ENCODE measurements around the gene SLC8A1.

SLC8A1 gene

GRCh38 chr2:40352703-40353099 lies 99.2 kb downstream of the SLC8A1 start:
- no peak for DNase-seq

- no peak for DNase-seq
Measured at GRCh38 chr2:40352041-40352702, 99.7 kb downstream of the SLC8A1 start.

GRCh38 chr2:40348665-40349064 lies 103.2 kb downstream of the SLC8A1 start:
- DNase-seq: no peak

- no peak for DNase-seq
Measured at GRCh38 chr2:40348038-40348437, 103.9 kb downstream of the SLC8A1 start.

GRCh38 chr2:40346535-40347354 lies 105.1 kb downstream of the SLC8A1 start:
- DNase-seq: no peak

- no peak for DNase-seq
Measured at GRCh38 chr2:40344364-40344763, 107.5 kb downstream of the SLC8A1 start.

- DNase-seq: no peak
Measured at GRCh38 chr2:40343902-40344301, 108.0 kb downstream of the SLC8A1 start.

GRCh38 chr2:40341198-40341597 lies 110.7 kb downstream of the SLC8A1 start:
- DNase-seq: no peak

- DNase-seq: no peak
Measured at GRCh38 chr2:40339026-40339425, 112.9 kb downstream of the SLC8A1 start.

- no peak for DNase-seq
Measured at GRCh38 chr2:40332191-40332826, 119.6 kb downstream of the SLC8A1 start.

GRCh38 chr2:40330096-40330495 lies 121.8 kb downstream of the SLC8A1 start:
- no peak for DNase-seq

- DNase-seq: no peak
Measured at GRCh38 chr2:40329739-40330030, 122.2 kb downstream of the SLC8A1 start.

GRCh38 chr2:40325116-40325515 lies 126.8 kb downstream of the SLC8A1 start:
- DNase-seq: no peak

GRCh38 chr2:40324656-40325055 lies 127.2 kb downstream of the SLC8A1 start:
- no peak for DNase-seq

GRCh38 chr2:40321822-40322221 lies 130.1 kb downstream of the SLC8A1 start:
- no peak for DNase-seq

- no peak for DNase-seq
Measured at GRCh38 chr2:40321016-40321623, 130.8 kb downstream of the SLC8A1 start.

GRCh38 chr2:40318921-40319320 lies 133.0 kb downstream of the SLC8A1 start:
- no peak for DNase-seq

GRCh38 chr2:40317761-40318160 lies 134.1 kb downstream of the SLC8A1 start:
- DNase-seq: no peak

- no peak for DNase-seq
Measured at GRCh38 chr2:40317046-40317445, 134.8 kb downstream of the SLC8A1 start.

GRCh38 chr2:40316620-40317019 lies 135.3 kb downstream of the SLC8A1 start:
- no peak for DNase-seq

- no peak for DNase-seq
Measured at GRCh38 chr2:40315683-40316082, 136.2 kb downstream of the SLC8A1 start.

GRCh38 chr2:40311026-40311425 lies 140.9 kb downstream of the SLC8A1 start:
- DNase-seq: no peak

- no peak for DNase-seq
Measured at GRCh38 chr2:40310303-40310702, 141.6 kb downstream of the SLC8A1 start.
